ENCODE data around the gene DNAJA2.

GRCh38 chr16:46973996-46974324 is 486 bp upstream of the DNAJA2 start:
- no peak for TF ChIP-seq CTCF (IDR thresholded peaks at IDR 0.05; ENCODE audit: low read depth, low read length, poor library complexity, severe bottlenecking)
- no peak for TF ChIP-seq EZH2phosphoT487 (IDR thresholded peaks at IDR 0.05; ENCODE audit: borderline replicate concordance, low read length)

Data from DOHH2 (cell line).